Choroid plexus epithelial cell (primary cell): ENCODE results near the gene LBP.
A peak's percentile ranks its signal among the peaks of the same experiment; 100 is the strongest.
"Not testable (repeated sequence)": the region's sequence is repeated elsewhere in the genome, so short reads cannot be mapped to it uniquely, and the experiment has no call there.

Experiments used
- DNase-seq: peaks from one replicate; pipeline ENCODE4 v3.0.0-alpha.2; 2010; ENCODE audit warnings: low read depth
- H3K4me3 ChIP-seq: 2 replicates; pipeline ENCODE4 v1.5.1; 2011; ENCODE audit warnings: low read depth, mild to moderate bottlenecking, control low read depth, low read length, moderate library complexity
- TF ChIP-seq, protein P1 (sequence below): conservative IDR thresholded peaks from 2 replicates; pipeline ENCODE4 v1.5.1; 2011; ENCODE audit warnings: low read depth, mild to moderate bottlenecking, control low read depth, inconsistent platforms, low read length, moderate library complexity

LBP gene

GRCh38 chr20:38331814-38332213, 14.5 kb upstream of the LBP start:
- H3K4me3 ChIP-seq = no peak overlapping the region
- TF ChIP-seq, protein P1, sequence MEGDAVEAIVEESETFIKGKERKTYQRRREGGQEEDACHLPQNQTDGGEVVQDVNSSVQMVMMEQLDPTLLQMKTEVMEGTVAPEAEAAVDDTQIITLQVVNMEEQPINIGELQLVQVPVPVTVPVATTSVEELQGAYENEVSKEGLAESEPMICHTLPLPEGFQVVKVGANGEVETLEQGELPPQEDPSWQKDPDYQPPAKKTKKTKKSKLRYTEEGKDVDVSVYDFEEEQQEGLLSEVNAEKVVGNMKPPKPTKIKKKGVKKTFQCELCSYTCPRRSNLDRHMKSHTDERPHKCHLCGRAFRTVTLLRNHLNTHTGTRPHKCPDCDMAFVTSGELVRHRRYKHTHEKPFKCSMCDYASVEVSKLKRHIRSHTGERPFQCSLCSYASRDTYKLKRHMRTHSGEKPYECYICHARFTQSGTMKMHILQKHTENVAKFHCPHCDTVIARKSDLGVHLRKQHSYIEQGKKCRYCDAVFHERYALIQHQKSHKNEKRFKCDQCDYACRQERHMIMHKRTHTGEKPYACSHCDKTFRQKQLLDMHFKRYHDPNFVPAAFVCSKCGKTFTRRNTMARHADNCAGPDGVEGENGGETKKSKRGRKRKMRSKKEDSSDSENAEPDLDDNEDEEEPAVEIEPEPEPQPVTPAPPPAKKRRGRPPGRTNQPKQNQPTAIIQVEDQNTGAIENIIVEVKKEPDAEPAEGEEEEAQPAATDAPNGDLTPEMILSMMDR = no peak
- no peak for DNase-seq

DNA sequence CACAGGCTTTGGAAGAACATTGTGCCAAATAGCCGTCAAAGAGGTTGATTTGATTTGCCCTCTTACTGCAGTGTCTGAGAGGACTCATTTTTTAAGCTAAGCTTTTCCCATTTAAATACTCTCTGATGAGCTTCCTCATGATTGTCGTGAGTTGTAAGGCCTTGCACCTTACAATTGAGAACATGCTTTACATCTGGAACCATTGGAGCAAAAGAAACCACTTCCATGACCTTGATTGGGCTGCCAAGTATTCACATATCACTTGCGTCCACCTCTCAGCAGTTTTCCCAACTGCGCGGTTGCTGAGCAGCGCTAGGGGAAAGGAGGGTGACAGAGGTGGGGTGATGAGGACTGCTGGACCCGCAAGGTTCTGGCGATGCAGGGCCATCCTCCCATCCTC, 12.3 kb upstream of the LBP start:
- H3K4me3 ChIP-seq = no peak overlapping the region
- DNase-seq = no peak
- TF ChIP-seq, protein P1 = no peak

GRCh38 chr20:38336726-38337125, 9.6 kb upstream of the LBP start:
- no peak for DNase-seq
- no peak overlapping the region for H3K4me3 ChIP-seq
- TF ChIP-seq, protein P1 = no peak

DNA sequence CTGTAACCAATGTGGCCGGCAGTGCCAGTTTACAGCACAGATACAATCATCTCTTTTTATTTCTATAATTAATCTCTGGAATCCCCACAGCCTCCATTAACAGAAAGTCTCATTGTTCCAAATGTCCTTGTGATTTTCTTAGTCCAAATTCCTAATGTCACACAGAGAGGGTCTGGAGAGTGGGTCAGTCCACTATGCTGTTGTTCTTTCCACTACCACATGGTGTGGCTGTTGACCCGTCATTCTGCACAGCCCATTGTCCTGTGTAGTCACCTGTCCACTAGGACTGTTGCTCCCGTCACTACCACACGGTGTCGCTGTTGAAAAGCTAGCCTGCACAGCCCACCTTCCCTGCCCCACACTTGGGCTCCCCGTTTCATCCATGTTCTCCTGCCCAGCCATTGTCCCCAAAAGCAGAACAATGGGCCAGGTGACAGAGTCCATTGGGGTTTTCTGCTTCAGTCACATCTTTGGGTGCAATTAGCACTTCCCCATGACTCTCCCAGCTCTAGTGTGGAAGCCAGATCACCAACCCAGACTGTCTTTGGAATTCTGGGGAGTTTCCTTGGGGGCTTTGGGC, 8.6 kb upstream of the LBP start:
- TF ChIP-seq, protein P1 = peak; percentile 58
- DNase-seq = no peak

GRCh38 chr20:38338849-38339520, 7.3 kb upstream of the LBP start:
- peak; percentile 56 for DNase-seq
- TF ChIP-seq, protein P1 = peak; percentile 60

More for the DNA sequence above, 8.6 kb upstream of the LBP start:
- no peak overlapping the region for H3K4me3 ChIP-seq

DNA sequence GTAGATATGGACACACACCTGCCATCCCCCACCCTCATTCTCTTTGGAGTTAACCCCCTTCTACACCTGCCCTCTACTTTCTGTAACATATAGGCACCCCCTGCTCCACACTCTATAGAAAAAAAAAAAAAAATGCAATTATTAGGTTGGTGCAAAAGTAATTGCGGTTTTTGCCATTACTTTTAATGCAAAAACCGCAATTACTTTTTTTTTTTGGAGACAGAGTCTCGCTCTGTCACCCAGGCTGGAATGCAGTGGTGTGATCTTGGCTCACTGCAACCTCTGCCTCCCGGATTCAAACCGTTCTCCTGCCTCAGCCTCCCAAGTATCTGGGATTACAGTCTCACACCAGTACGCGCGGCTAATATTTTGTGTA, 6.8 kb upstream of the LBP start:
- H3K4me3 ChIP-seq, DNase-seq: not testable (repeated sequence)

More at GRCh38 chr20:38338849-38339520, 7.3 kb upstream of the LBP start:
- no peak overlapping the region for H3K4me3 ChIP-seq

DNA sequence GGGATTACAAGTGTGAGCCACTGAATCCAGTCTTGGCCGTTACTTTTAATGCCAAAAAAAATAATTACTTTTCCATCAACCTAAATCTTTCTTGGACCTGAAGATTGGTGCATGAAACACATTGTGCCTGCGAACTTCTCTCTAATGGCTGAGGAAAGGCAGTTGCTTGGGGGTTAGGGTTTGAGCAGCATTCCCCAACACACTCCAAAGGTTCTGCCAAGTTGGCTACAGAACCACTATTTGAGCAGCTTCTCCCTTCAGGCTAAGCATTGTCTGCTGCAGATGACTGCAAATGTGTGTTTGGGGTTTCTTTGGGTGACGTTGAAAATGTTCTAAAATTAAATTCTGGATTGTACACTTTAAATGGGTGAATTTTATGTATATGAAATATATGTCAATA, 6.3 kb upstream of the LBP start:
- TF ChIP-seq, protein P1 = no peak
- no peak overlapping the region for H3K4me3 ChIP-seq
- DNase-seq = no peak
